Upper lobe of left lung (tissue), 4 donors: Measurements from ENCODE around the gene TTC7B.

Source experiments
- POLR2AphosphoS5 ChIP-seq, 2 donors: sonication (generic); formaldehyde crosslinking; IDR thresholded peaks; one replicate each; pipeline ENCODE4 v1.5.1; 2017; ENCODE audit warnings: antibody characterized with exemption in 2 of 2
- TF ChIP-seq, protein P1 (sequence below), 6 experiments: fragments of 450-650 bp in 4 of 6; fragments of 200-600 bp in 2 of 6; sonication (generic) in 2 of 6; IDR thresholded peaks; one replicate each; pipeline ENCODE4 v1.5.1; 2016 to 2019; ENCODE audit warnings: antibody characterized with exemption in 6 of 6

DNA sequence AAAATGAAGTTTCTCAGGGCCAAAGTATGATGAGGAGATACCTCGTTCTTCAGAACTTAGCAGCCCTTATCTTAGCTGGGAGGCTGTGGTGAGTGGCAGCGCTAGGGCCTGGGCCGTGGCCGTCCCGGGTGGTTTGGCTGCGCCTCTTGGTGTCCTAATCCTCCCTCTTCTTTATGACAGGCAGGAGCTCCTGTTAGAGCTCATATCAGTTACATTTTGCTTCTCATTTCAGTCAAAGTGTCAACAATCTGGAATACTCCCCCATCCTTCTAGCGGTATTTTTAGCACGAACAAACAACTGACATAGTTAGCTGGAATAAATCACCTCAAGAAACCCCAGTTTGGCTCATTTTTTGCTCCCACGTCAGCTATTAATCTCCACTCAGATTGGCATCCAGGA, 188.8 kb downstream of the TTC7B start:
- TF ChIP-seq, protein P1, sequence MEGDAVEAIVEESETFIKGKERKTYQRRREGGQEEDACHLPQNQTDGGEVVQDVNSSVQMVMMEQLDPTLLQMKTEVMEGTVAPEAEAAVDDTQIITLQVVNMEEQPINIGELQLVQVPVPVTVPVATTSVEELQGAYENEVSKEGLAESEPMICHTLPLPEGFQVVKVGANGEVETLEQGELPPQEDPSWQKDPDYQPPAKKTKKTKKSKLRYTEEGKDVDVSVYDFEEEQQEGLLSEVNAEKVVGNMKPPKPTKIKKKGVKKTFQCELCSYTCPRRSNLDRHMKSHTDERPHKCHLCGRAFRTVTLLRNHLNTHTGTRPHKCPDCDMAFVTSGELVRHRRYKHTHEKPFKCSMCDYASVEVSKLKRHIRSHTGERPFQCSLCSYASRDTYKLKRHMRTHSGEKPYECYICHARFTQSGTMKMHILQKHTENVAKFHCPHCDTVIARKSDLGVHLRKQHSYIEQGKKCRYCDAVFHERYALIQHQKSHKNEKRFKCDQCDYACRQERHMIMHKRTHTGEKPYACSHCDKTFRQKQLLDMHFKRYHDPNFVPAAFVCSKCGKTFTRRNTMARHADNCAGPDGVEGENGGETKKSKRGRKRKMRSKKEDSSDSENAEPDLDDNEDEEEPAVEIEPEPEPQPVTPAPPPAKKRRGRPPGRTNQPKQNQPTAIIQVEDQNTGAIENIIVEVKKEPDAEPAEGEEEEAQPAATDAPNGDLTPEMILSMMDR (IDR thresholded peaks at IDR 0.05) = no peak
- no peak for TF ChIP-seq POLR2AphosphoS5 (IDR thresholded peaks at IDR 0.05)
